Gastroesophageal sphincter (tissue), 3 donors: Measurements from ENCODE around the gene DCAF8.

Source experiments
- EP300 ChIP-seq: sonication (generic); formaldehyde crosslinking; IDR thresholded peaks from one replicate; pipeline ENCODE4 v1.6.1; 2017; ENCODE audit warnings: antibody characterized with exemption, mild to moderate bottlenecking
- POLR2A ChIP-seq, 2 donors: fragments of 450-650 bp; IDR thresholded peaks; one replicate each; pipeline ENCODE4 v1.6.1; 2017; ENCODE audit warnings: antibody characterized with exemption in 2 of 2, mild to moderate bottlenecking in 2 of 2, moderate library complexity in 1 of 2
- POLR2AphosphoS5 ChIP-seq: sonication (generic); formaldehyde crosslinking; IDR thresholded peaks from one replicate; pipeline ENCODE4 v1.6.1; 2017; ENCODE audit warnings: antibody characterized with exemption
- TF ChIP-seq, protein P1 (sequence below), 4 experiments: fragments of 200-600 bp in 2 of 4; fragments of 450-650 bp in 2 of 4; sonication (generic) in 1 of 4; IDR thresholded peaks; one replicate each; pipeline ENCODE4 v1.5.1; 2017 to 2019; ENCODE audit warnings: antibody characterized with exemption in 4 of 4, mild to moderate bottlenecking in 2 of 4, moderate library complexity in 2 of 4

DNA sequence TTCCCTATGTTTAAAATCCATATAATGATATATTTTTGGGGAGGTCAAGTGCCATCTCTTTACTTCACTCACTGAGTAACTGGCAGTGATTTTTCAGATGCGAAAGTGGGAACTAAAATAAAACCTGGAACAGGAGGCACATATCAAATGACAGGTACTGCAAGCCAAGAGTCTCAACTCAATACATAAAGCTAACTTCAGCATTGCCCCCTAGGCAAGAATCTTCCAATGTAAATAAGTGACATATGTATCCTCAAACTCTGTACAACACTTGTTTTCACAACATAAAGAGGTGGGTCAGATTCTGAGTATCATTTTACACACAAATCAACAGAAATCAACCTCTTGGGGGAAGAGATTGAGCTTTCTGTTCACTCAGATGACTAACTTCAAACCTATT lies 18.1 kb downstream of the DCAF8 start:
- TF ChIP-seq, protein P1, sequence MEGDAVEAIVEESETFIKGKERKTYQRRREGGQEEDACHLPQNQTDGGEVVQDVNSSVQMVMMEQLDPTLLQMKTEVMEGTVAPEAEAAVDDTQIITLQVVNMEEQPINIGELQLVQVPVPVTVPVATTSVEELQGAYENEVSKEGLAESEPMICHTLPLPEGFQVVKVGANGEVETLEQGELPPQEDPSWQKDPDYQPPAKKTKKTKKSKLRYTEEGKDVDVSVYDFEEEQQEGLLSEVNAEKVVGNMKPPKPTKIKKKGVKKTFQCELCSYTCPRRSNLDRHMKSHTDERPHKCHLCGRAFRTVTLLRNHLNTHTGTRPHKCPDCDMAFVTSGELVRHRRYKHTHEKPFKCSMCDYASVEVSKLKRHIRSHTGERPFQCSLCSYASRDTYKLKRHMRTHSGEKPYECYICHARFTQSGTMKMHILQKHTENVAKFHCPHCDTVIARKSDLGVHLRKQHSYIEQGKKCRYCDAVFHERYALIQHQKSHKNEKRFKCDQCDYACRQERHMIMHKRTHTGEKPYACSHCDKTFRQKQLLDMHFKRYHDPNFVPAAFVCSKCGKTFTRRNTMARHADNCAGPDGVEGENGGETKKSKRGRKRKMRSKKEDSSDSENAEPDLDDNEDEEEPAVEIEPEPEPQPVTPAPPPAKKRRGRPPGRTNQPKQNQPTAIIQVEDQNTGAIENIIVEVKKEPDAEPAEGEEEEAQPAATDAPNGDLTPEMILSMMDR (IDR thresholded peaks at IDR 0.05), result no peak
- TF ChIP-seq POLR2A (IDR thresholded peaks at IDR 0.05) (no peak), EP300 (no peak), POLR2AphosphoS5 (no peak)
